ENCODE data around the gene SLC28A3.
"Not testable (repeated sequence)": the region's sequence is repeated elsewhere in the genome, so short reads cannot be mapped to it uniquely, and the experiment has no call there.

Gene SLC28A3

GRCh38 chr9:84340535-84340934, at the start of gene SLC28A3:
Gene SLC28A3, minus strand, starts transcription at chr9:84340758. Its CDS starts 125 bp downstream, at chr9:84340633.
- peak; percentile 5 for DNase-seq

GRCh38 chr9:84390254-84390653, 49.7 kb upstream of the SLC28A3 start:
- not testable (repeated sequence) for DNase-seq

- DNase-seq: no peak
These were observed 47.3 kb upstream of the SLC28A3 start for GRCh38 chr9:84387821-84388220.

GRCh38 chr9:84386753-84387152, 46.2 kb upstream of the SLC28A3 start:
- DNase-seq: no peak

GRCh38 chr9:84385386-84386040, 45.0 kb upstream of the SLC28A3 start:
- no peak for DNase-seq

- DNase-seq: no peak
These were observed 44.1 kb upstream of the SLC28A3 start for GRCh38 chr9:84384617-84385016.

- DNase-seq: no peak
These were observed 42.6 kb upstream of the SLC28A3 start for GRCh38 chr9:84383178-84383577.

- DNase-seq: no peak
These were observed 42.2 kb upstream of the SLC28A3 start for GRCh38 chr9:84382720-84383119.

GRCh38 chr9:84381508-84381907, 41.0 kb upstream of the SLC28A3 start:
- DNase-seq: no peak

GRCh38 chr9:84379740-84380139, 39.2 kb upstream of the SLC28A3 start:
- DNase-seq: no peak

GRCh38 chr9:84375954-84376353, 35.4 kb upstream of the SLC28A3 start:
- DNase-seq: no peak

GRCh38 chr9:84374516-84374915, 34.0 kb upstream of the SLC28A3 start:
- no peak for DNase-seq

- no peak for DNase-seq
These were observed 33.5 kb upstream of the SLC28A3 start for GRCh38 chr9:84374013-84374412.

GRCh38 chr9:84371737-84372136, 31.2 kb upstream of the SLC28A3 start:
- DNase-seq: no peak

- no peak for DNase-seq
These were observed 28.0 kb upstream of the SLC28A3 start for GRCh38 chr9:84368601-84369000.

GRCh38 chr9:84367726-84368125, 27.2 kb upstream of the SLC28A3 start:
- DNase-seq: not testable (repeated sequence)

GRCh38 chr9:84366683-84367082, 26.1 kb upstream of the SLC28A3 start:
- no peak for DNase-seq

- not testable (repeated sequence) for DNase-seq
These were observed 24.4 kb upstream of the SLC28A3 start for GRCh38 chr9:84364894-84365490.

- DNase-seq: no peak
These were observed 21.1 kb upstream of the SLC28A3 start for GRCh38 chr9:84361645-84362044.

GRCh38 chr9:84357275-84357674, 16.7 kb upstream of the SLC28A3 start:
- no peak for DNase-seq

- no peak for DNase-seq
These were observed 13.5 kb upstream of the SLC28A3 start for GRCh38 chr9:84354035-84354434.

GRCh38 chr9:84349671-84350070, 9.1 kb upstream of the SLC28A3 start:
- DNase-seq: no peak

- DNase-seq: no peak
These were observed 2.6 kb upstream of the SLC28A3 start for GRCh38 chr9:84343111-84343521.

GRCh38 chr9:84339962-84340361, 596 bp downstream of the SLC28A3 start:
- DNase-seq: no peak

GRCh38 chr9:84339503-84339902, 1.1 kb downstream of the SLC28A3 start:
- no peak for DNase-seq

Measured in NCI-H146 (cell line).